ENCODE results near the gene CLIC4.

DNA sequence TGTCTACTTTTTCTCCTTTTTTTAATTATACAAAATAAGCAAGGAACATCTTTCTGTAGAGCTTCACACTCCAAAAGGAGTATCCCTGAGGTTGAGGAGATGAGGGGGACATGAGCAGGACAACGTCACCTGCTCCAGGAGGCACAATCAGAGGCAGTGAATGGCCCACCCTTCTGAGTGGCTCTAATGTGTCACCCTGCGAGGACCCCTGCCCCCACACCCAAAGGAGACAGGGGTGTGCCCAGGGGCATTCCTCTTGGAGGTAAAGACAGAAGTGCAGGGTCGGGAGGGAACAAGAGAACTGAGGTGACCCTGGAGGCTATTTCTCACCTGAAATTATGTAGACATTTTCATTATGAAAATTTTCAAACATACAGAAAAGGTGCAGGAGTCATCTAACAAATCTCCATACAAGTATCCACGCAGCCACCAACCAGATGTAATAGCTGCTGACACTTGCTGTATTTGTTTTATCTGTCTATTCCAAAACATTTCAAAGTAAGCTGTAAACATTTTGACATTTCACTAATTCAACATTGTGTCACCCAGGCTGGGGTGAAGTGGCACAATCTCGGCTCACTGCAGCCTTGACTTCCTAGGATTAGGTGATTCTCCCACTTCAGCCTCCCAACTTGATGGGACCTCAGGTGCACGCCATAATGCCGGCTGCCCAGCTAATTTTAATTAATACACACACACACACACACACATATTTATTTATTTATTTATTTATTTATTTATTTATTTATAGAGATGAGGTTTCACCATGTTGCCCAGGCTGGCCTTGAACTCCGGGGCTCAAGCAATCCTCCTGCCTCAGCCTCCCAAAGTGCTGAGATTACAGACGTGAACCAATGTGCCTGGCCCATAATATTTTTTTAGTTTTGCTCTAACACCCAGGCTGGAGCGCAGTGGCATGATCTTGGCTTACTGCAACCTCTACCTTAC is 114.1 kb downstream of the CLIC4 start:
- TF ChIP-seq CTCF (IDR thresholded peaks at IDR 0.05) (no peak), POLR2AphosphoS5 (IDR thresholded peaks at IDR 0.05) (no peak)
